ENCODE results near the gene CBFB. TPM values are rescaled to one million over a fixed set of nuclear protein-coding genes. Genes with fewer than 3 reads are reported as not detected.

CBFB gene
- total RNA-seq, 6 experiments from 2014 or later: 7.9 to 23.3 (median 18.9) TPM

DNA sequence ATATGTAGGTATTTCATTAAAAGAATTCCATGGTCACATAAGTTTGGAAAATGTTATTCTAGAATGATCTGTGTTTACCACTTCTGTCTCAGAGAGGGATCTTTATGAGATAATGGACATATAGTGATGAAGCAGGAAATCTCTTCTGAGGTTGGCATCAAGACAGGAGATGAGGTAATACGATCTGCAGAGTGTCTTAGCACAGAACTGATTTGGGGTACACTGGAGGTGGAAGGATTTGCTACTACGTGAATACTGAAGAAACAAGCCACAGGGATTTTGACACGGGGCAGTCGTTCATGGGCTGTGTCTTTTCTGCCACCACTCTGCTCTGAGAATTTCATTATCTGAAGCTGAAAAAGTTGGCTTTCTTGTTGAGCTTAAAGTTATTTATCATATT lies 5.5 kb downstream of the CBFB start:
- ATAC-seq (no peak), DNase-seq (peak in 1 of 3 donors; percentile 8)
- no peaks in the 10 kb centered on the region for H3K9me3 ChIP-seq
- no peak overlapping the region for H3K27ac ChIP-seq
- peaks cover 0 to 29% (median 8%) of the 10 kb centered on the region in 4 donors for H3K4me1 ChIP-seq
- TF ChIP-seq POLR2A (IDR thresholded peaks at IDR 0.05): no peak
- TF ChIP-seq, protein P1, sequence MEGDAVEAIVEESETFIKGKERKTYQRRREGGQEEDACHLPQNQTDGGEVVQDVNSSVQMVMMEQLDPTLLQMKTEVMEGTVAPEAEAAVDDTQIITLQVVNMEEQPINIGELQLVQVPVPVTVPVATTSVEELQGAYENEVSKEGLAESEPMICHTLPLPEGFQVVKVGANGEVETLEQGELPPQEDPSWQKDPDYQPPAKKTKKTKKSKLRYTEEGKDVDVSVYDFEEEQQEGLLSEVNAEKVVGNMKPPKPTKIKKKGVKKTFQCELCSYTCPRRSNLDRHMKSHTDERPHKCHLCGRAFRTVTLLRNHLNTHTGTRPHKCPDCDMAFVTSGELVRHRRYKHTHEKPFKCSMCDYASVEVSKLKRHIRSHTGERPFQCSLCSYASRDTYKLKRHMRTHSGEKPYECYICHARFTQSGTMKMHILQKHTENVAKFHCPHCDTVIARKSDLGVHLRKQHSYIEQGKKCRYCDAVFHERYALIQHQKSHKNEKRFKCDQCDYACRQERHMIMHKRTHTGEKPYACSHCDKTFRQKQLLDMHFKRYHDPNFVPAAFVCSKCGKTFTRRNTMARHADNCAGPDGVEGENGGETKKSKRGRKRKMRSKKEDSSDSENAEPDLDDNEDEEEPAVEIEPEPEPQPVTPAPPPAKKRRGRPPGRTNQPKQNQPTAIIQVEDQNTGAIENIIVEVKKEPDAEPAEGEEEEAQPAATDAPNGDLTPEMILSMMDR (IDR thresholded peaks at IDR 0.05): no peak
- 55% methylated on average over 4 of the region's 4 CpGs for WGBS (ENCODE audit: insufficient coverage, low coverage, low lambda C conversion rate, missing lambda C conversion rate)
- H3K4me3 ChIP-seq: no peak overlapping the region
- intact Hi-C loops (cut with DNase I): no loop called here
- H3K27me3 ChIP-seq: no peaks in the 10 kb centered on the region
- no peaks in the 10 kb centered on the region for H3K36me3 ChIP-seq

DNA sequence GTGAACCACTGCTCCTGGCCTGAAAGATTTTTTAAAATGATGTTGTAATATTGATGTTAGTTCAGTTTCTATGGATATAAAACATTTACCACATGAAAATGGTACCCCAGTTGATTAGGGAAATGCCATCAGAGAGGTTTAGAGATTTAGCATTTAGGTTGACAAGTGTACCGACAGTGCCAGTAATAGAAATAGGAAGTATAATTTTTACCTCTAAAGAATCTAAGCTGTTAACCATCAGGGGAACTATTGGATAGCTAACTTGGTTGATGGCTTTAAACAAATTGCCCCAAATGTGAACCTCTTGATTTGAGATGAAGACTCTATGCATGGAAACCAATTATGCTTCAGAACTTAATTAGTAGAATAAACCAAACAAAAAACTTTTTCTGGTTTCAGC lies 6.4 kb downstream of the CBFB start:
- H3K27me3 ChIP-seq: no peaks in the 10 kb centered on the region
- H3K27ac ChIP-seq: no peak overlapping the region
- H3K4me1 ChIP-seq: peaks cover 0 to 23% (median 6%) of the 10 kb centered on the region in 4 donors
- DNase-seq (no peak), ATAC-seq (no peak)
- no peaks in the 10 kb centered on the region for H3K9me3 ChIP-seq
- no peak overlapping the region for H3K4me3 ChIP-seq
- TF ChIP-seq, protein P1 (IDR thresholded peaks at IDR 0.05): no peak
- no peak for TF ChIP-seq POLR2A (IDR thresholded peaks at IDR 0.05)
- WGBS (ENCODE audit: insufficient coverage, low coverage, low lambda C conversion rate, missing lambda C conversion rate): 100% methylated on average over 1 of the region's 1 CpG
- no peaks in the 10 kb centered on the region for H3K36me3 ChIP-seq
- intact Hi-C loops (cut with DNase I): no loop called here

DNA sequence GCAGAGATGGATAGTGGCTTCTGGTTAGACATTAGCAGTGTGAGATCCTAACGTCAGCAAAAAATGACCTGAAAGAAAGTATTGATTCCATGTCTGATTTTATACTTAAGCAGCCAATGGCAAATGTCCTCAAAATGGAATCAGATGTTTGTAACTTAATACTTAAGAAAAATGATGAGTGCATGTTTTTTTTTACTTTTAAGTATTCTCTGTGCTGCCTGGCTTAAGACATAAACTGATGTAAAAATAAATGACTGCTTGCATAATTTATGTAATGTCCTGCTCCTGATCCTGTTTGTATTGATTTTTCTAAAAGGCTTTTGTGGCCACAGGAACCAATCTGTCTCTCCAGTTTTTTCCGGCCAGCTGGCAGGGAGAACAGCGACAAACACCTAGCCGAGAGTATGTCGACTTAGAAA lies 7.4 kb downstream of the CBFB start:
- intact Hi-C loops (cut with DNase I): no loop called here
- TF ChIP-seq, protein P1 (IDR thresholded peaks at IDR 0.05): no peak
- no peak for TF ChIP-seq POLR2A (IDR thresholded peaks at IDR 0.05)
- Histone ChIP-seq H3K27ac (peak overlapping the region in 1 of 3 donors; percentile 13), H3K9me3 (no peaks in the 10 kb centered on the region), H3K4me3 (no peak overlapping the region), H3K36me3 (no peaks in the 10 kb centered on the region), H3K27me3 (no peaks in the 10 kb centered on the region), H3K4me1 (peaks cover 0 to 14% (median 2%) of the 10 kb centered on the region in 4 donors)
- ATAC-seq: peak; percentile 87 to 95 (median 94)
- WGBS (ENCODE audit: insufficient coverage, low coverage, low lambda C conversion rate, missing lambda C conversion rate): 20% methylated on average over 5 of the region's 5 CpGs
- peak; percentile 40 to 82 (median 74) for DNase-seq

DNA sequence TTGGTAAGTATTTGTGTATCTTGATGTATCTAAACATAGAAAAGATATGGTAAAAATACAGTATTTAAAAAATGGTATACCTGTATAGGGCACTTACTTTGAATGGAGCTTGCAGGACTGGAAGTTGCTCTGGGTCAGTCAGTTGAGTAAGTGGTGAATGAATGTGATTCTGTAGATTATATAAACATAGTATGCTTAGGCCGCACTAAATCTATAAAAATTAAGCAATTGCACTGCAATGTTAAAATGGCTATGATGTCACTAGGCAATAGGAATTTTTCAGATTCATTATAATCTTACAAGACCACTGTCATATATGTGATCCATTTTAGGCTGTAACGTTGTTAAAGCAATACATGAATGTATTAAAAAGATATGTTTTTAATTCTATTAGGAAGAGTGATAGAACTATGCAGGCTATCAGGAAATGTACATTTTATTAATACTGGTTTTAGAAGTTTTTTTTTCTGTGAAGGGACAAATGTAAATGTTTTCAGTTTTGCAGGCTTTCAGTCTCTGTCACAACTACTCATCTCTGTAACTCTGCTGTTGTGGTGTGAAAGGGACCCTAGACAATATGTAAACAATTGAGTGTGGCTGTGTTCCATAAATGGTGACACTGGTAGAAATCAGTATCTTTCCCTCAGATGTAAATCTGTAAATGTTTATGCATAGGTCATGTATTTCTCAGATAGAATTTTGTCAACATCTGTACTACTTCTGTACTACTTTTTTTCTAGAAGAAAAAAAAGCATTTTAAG lies 10.5 kb downstream of the CBFB start:
- no peak overlapping the region for H3K27ac ChIP-seq
- no peak for ATAC-seq
- 76% methylated on average over 2 of the region's 2 CpGs for WGBS (ENCODE audit: insufficient coverage, low coverage, low lambda C conversion rate, missing lambda C conversion rate)

More for the DNA sequence above, 10.5 kb downstream of the CBFB start:
- intact Hi-C loops (cut with DNase I): no loop called here
- Histone ChIP-seq H3K9me3 (no peaks in the 10 kb centered on the region), H3K36me3 (no peaks in the 10 kb centered on the region), H3K4me1 (peaks cover 0 to 14% (median 2%) of the 10 kb centered on the region in 4 donors), H3K4me3 (no peak overlapping the region), H3K27me3 (no peaks in the 10 kb centered on the region)
- TF ChIP-seq, protein P1 (IDR thresholded peaks at IDR 0.05): no peak
- no peak for TF ChIP-seq POLR2A (IDR thresholded peaks at IDR 0.05)
- DNase-seq: no peak

Data from right lobe of liver (tissue), 6 donors.